ENCODE measurements around the gene STK24. TPM values are rescaled to one million over a fixed set of nuclear protein-coding genes. Genes with fewer than 3 reads are reported as not detected.

Gene STK24
- total RNA-seq, 2 experiments from 2014 or later = 160 to 170 TPM

GRCh38 chr13:98474761-98475160, 102.1 kb downstream of the STK24 start:
- Mint-ChIP-seq H3K4me3 (no peak overlapping the region), H3K27ac (no peak overlapping the region), H3K36me3 (ENCODE audit: low read depth) (peaks cover 67% of the 10 kb centered on the region), H3K27me3 (no peaks in the 10 kb centered on the region), H3K4me1 (peaks cover 69% of the 10 kb centered on the region), H3K9me3 (peaks cover 3% of the 10 kb centered on the region)
- POLR2A ChIA-PET = no interaction called here
- DNase-seq = no peak
- CTCF ChIA-PET = interaction anchor here (0.6 kb wide), 1 partner anchor 632 kb away, joined by 4 read pairs; no protein-coding TSS in a partner anchor

- peaks cover 3% of the 10 kb centered on the region for H3K9me3 Mint-ChIP-seq
- H3K36me3 Mint-ChIP-seq (ENCODE audit: low read depth) = peaks cover 64% of the 10 kb centered on the region
- DNase-seq = no peak
- peaks cover 64% of the 10 kb centered on the region for H3K4me1 Mint-ChIP-seq
- no peaks in the 10 kb centered on the region for H3K27me3 Mint-ChIP-seq
- no peak overlapping the region for H3K27ac Mint-ChIP-seq
- POLR2A ChIA-PET = no interaction called here
- H3K4me3 Mint-ChIP-seq = no peak overlapping the region
- CTCF ChIA-PET = interaction anchor here (0.6 kb wide), 1 partner anchor 632 kb away, joined by 4 read pairs; no protein-coding TSS in a partner anchor
These were observed 102.6 kb downstream of the STK24 start for GRCh38 chr13:98474292-98474691.

- CTCF ChIA-PET = no interaction called here
- H3K27ac Mint-ChIP-seq = peak overlapping the region; percentile 66
- POLR2A ChIA-PET = no interaction called here
- H3K9me3 Mint-ChIP-seq = peaks cover 3% of the 10 kb centered on the region
- H3K36me3 Mint-ChIP-seq (ENCODE audit: low read depth) = peaks cover 62% of the 10 kb centered on the region
- no peak for DNase-seq
- H3K4me3 Mint-ChIP-seq = no peak overlapping the region
- peaks cover 60% of the 10 kb centered on the region for H3K4me1 Mint-ChIP-seq
- H3K27me3 Mint-ChIP-seq = no peaks in the 10 kb centered on the region
These were observed 103.1 kb downstream of the STK24 start for GRCh38 chr13:98473788-98474144.

- peaks cover 55% of the 10 kb centered on the region for H3K4me1 Mint-ChIP-seq
- DNase-seq = no peak
- H3K4me3 Mint-ChIP-seq = no peak overlapping the region
- H3K27me3 Mint-ChIP-seq = no peaks in the 10 kb centered on the region
- ChIA-PET CTCF (no interaction called here), POLR2A (no interaction called here)
- peaks cover 65% of the 10 kb centered on the region for H3K36me3 Mint-ChIP-seq (ENCODE audit: low read depth)
- peaks cover 3% of the 10 kb centered on the region for H3K9me3 Mint-ChIP-seq
- peak overlapping the region; percentile 77 for H3K27ac Mint-ChIP-seq
These were observed 103.6 kb downstream of the STK24 start for GRCh38 chr13:98473135-98473787.

- peaks cover 3% of the 10 kb centered on the region for H3K9me3 Mint-ChIP-seq
- peaks cover 46% of the 10 kb centered on the region for H3K4me1 Mint-ChIP-seq
- peak overlapping the region; percentile 81 for H3K27ac Mint-ChIP-seq
- CTCF ChIA-PET = interaction anchor here (1.2 kb wide), 2 partner anchors 26 kb away, joined by 3 to 6 read pairs; no protein-coding TSS in a partner anchor
- peaks cover 61% of the 10 kb centered on the region for H3K36me3 Mint-ChIP-seq (ENCODE audit: low read depth)
- H3K27me3 Mint-ChIP-seq = no peaks in the 10 kb centered on the region
- no peak overlapping the region for H3K4me3 Mint-ChIP-seq
- DNase-seq = no peak
- POLR2A ChIA-PET = no interaction called here
These were observed 105.0 kb downstream of the STK24 start for GRCh38 chr13:98471934-98472333.

GRCh38 chr13:98470920-98471319, 106.0 kb downstream of the STK24 start:
- Mint-ChIP-seq H3K36me3 (ENCODE audit: low read depth) (peaks cover 61% of the 10 kb centered on the region), H3K4me3 (no peak overlapping the region), H3K27ac (no peak overlapping the region), H3K4me1 (peaks cover 44% of the 10 kb centered on the region), H3K9me3 (peaks cover 3% of the 10 kb centered on the region), H3K27me3 (no peaks in the 10 kb centered on the region)
- no peak for DNase-seq
- ChIA-PET CTCF (interaction anchor here (0.6 to 1.2 kb wide), 3 partner anchors 9 to 27 kb away, joined by 3 to 6 read pairs (median 3); no protein-coding TSS in a partner anchor), POLR2A (no interaction called here)

GRCh38 chr13:98468929-98469328, 108.0 kb downstream of the STK24 start:
- Mint-ChIP-seq H3K4me3 (no peak overlapping the region), H3K9me3 (peaks cover 2% of the 10 kb centered on the region), H3K36me3 (ENCODE audit: low read depth) (peaks cover 56% of the 10 kb centered on the region), H3K27me3 (no peaks in the 10 kb centered on the region), H3K27ac (peak overlapping the region; percentile 58), H3K4me1 (peaks cover 32% of the 10 kb centered on the region)
- DNase-seq = no peak
- ChIA-PET CTCF (interaction anchor here (1.2 kb wide), 2 partner anchors 18 to 84 kb away, joined by 3 read pairs; no protein-coding TSS in a partner anchor), POLR2A (no interaction called here)

- Mint-ChIP-seq H3K9me3 (no peaks in the 10 kb centered on the region), H3K36me3 (ENCODE audit: low read depth) (peaks cover 56% of the 10 kb centered on the region), H3K4me1 (peaks cover 36% of the 10 kb centered on the region), H3K27ac (no peak overlapping the region), H3K27me3 (no peaks in the 10 kb centered on the region), H3K4me3 (no peak overlapping the region)
- POLR2A ChIA-PET = no interaction called here
- CTCF ChIA-PET = interaction anchor here (1.2 kb wide), 2 partner anchors 18 to 84 kb away, joined by 3 read pairs; no protein-coding TSS in a partner anchor
- DNase-seq = no peak
These were observed 108.5 kb downstream of the STK24 start for GRCh38 chr13:98468361-98468760.

- no peaks in the 10 kb centered on the region for H3K27me3 Mint-ChIP-seq
- peaks cover 36% of the 10 kb centered on the region for H3K4me1 Mint-ChIP-seq
- H3K9me3 Mint-ChIP-seq = no peaks in the 10 kb centered on the region
- ChIA-PET CTCF (interaction anchor here (0.6 to 1.2 kb wide), 4 partner anchors 17 to 104 kb away, joined by 3 read pairs; no protein-coding TSS in a partner anchor), POLR2A (no interaction called here)
- H3K4me3 Mint-ChIP-seq = no peak overlapping the region
- DNase-seq = no peak
- peaks cover 56% of the 10 kb centered on the region for H3K36me3 Mint-ChIP-seq (ENCODE audit: low read depth)
- H3K27ac Mint-ChIP-seq = no peak overlapping the region
These were observed 109.5 kb downstream of the STK24 start for GRCh38 chr13:98467263-98467985.

- H3K9me3 Mint-ChIP-seq = no peaks in the 10 kb centered on the region
- H3K36me3 Mint-ChIP-seq (ENCODE audit: low read depth) = peaks cover 52% of the 10 kb centered on the region
- H3K27me3 Mint-ChIP-seq = no peaks in the 10 kb centered on the region
- peaks cover 29% of the 10 kb centered on the region for H3K4me1 Mint-ChIP-seq
- H3K27ac Mint-ChIP-seq = no peak overlapping the region
- DNase-seq = no peak
- POLR2A ChIA-PET = no interaction called here
- no peak overlapping the region for H3K4me3 Mint-ChIP-seq
- CTCF ChIA-PET = interaction anchor here (0.6 to 1.0 kb wide), 2 partner anchors 22 to 104 kb away, joined by 3 read pairs; no protein-coding TSS in a partner anchor
These were observed 110.2 kb downstream of the STK24 start for GRCh38 chr13:98466634-98467236.

GRCh38 chr13:98462946-98463345, 114.0 kb downstream of the STK24 start:
- Mint-ChIP-seq H3K36me3 (ENCODE audit: low read depth) (peaks cover 56% of the 10 kb centered on the region), H3K4me1 (peaks cover 26% of the 10 kb centered on the region), H3K9me3 (no peaks in the 10 kb centered on the region), H3K4me3 (no peak overlapping the region), H3K27me3 (no peaks in the 10 kb centered on the region), H3K27ac (no peak overlapping the region)
- ChIA-PET POLR2A (no interaction called here), CTCF (no interaction called here)
- DNase-seq = no peak

GRCh38 chr13:98462241-98462882, 114.5 kb downstream of the STK24 start:
- Mint-ChIP-seq H3K27ac (peak overlapping the region; percentile 62), H3K9me3 (no peaks in the 10 kb centered on the region), H3K27me3 (no peaks in the 10 kb centered on the region), H3K4me3 (no peak overlapping the region), H3K36me3 (ENCODE audit: low read depth) (peaks cover 55% of the 10 kb centered on the region), H3K4me1 (peaks cover 25% of the 10 kb centered on the region)
- CTCF ChIA-PET = interaction anchor here (0.6 to 1.2 kb wide), 2 partner anchors 9 to 42 kb away, joined by 3 read pairs; no protein-coding TSS in a partner anchor
- no peak for DNase-seq
- POLR2A ChIA-PET = no interaction called here

Measured in activated CD4-positive, alpha-beta T cell treated with anti-CD3 and anti-CD28 coated beads, Interleukin-2, amount 10 ng/mL, durations not matched to agents 7 days and 5 days (primary cell).